ENCODE results near the gene NDUFV2.

GRCh38 chr18:9055626-9056025, 46.9 kb upstream of the NDUFV2 start:
- no peak for TF ChIP-seq CTCF (IDR thresholded peaks at IDR 0.05)
- TF ChIP-seq POLR2A (IDR thresholded peaks at IDR 0.05), result no peak

Measured in lower leg skin (tissue), 3 donors.